ENCODE measurements around the gene C1QC.

The C1QC gene

DNA sequence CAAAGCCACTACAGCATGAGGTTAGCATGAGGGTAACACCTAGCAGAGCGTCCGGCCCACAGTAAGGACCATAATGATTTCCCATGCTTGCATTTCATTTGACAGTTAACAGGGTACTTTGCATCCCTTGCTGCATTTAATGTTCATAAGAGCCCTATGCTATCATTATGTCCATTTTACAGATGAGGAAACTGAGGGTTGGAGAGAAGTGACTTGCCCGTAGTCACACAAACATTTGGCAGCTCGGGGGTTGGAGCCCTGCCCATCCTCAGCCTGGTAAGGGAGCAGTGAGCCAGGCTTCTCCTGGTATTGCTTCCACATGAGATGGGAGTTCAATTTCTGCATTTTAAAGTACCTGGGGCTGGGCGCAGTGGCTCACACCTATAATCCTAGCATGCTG is 50.7 kb downstream of the C1QC start:
- H3K4me1 ChIP-seq (ENCODE audit: insufficient read depth, low read length) = no peaks in the 10 kb centered on the region
- no peaks in the 10 kb centered on the region for H3K9me3 ChIP-seq (ENCODE audit: control insufficient read depth, insufficient read depth, low read length)
- H3K36me3 ChIP-seq (ENCODE audit: insufficient read depth, low read length) = no peaks in the 10 kb centered on the region
- H3K9ac ChIP-seq (ENCODE audit: low read depth, low read length) = no peak overlapping the region

- no peak overlapping the region for H3K9ac ChIP-seq (ENCODE audit: low read depth, low read length)
- no peaks in the 10 kb centered on the region for H3K36me3 ChIP-seq (ENCODE audit: insufficient read depth, low read length)
- H3K4me1 ChIP-seq (ENCODE audit: insufficient read depth, low read length) = no peaks in the 10 kb centered on the region
These were observed 53.2 kb downstream of the C1QC start for GRCh38 chr1:22696610-22697009.

More at GRCh38 chr1:22696610-22697009, 53.2 kb downstream of the C1QC start:
- H3K9me3 ChIP-seq (ENCODE audit: control insufficient read depth, insufficient read depth, low read length) = no peaks in the 10 kb centered on the region

All from ES-I3 (cell line).